CD8-positive, alpha-beta memory T cell (primary cell): ENCODE results near the gene ZFP69B. TPM values are rescaled to one million over a fixed set of nuclear protein-coding genes. Genes with fewer than 3 reads are reported as not detected.
A peak's percentile ranks its signal among the peaks of the same experiment; 100 is the strongest.

ENCODE experiments used
- CTCF ChIA-PET: fragments of 350-600 bp; sonication (Branson Sonifier 250); formaldehyde crosslinking; loops from one replicate; lab custom pipeline; 2021; ENCODE audit warnings: antibody characterized with exemption; lab: Charles Lee
- POLR2A ChIA-PET: fragments of 350-600 bp; sonication (Branson Sonifier 250); formaldehyde crosslinking; loops from one replicate; lab custom pipeline; 2021; ENCODE audit warnings: antibody characterized with exemption; lab: Charles Lee
- DNase-seq, 5 donors: peaks; one replicate each; pipeline versions ENCODE4 v3.0.0 to v3.0.0-alpha.2; 2020 to 2022; ENCODE audit warnings: mixed read lengths in 1 of 5
- H3K27ac ChIP-seq: one replicate; pipeline ENCODE4 v1.7.0; 2013; ENCODE audit warnings: low read depth, mild to moderate bottlenecking, low read length, moderate library complexity
- H3K27me3 ChIP-seq: 2 replicates; pipeline ENCODE4 v1.7.0; 2013; ENCODE audit warnings: low read length, mild to moderate bottlenecking; ENCODE audit not compliant: insufficient read depth, poor library complexity, severe bottlenecking
- H3K36me3 ChIP-seq: 2 replicates; pipeline ENCODE4 v1.7.0; 2013; ENCODE audit warnings: mild to moderate bottlenecking, low read length, moderate library complexity; ENCODE audit not compliant: insufficient read depth
- H3K4me1 ChIP-seq: 2 replicates; pipeline ENCODE4 v1.7.0; 2013; ENCODE audit warnings: mild to moderate bottlenecking, low read length, moderate library complexity; ENCODE audit not compliant: insufficient read depth
- H3K4me3 ChIP-seq: 2 replicates; pipeline ENCODE4 v1.7.0; 2013; ENCODE audit warnings: mild to moderate bottlenecking, low read length
- H3K9me3 ChIP-seq: 2 replicates; pipeline ENCODE4 v1.7.0; 2013; ENCODE audit warnings: mild to moderate bottlenecking, low read length
- H3K27ac Mint-ChIP-seq, 8 donors: one replicate each; pipeline ENCODE4 v1.8.0; 2020 to 2021; ENCODE audit warnings: mixed read lengths in 8 of 8, mild to moderate bottlenecking in 6 of 8, inconsistent platforms in 3 of 8, moderate library complexity in 3 of 8
- H3K27me3 Mint-ChIP-seq, 2 donors: one replicate each; pipeline ENCODE4 v1.8.0; 2020 to 2021; ENCODE audit warnings: mixed read lengths in 2 of 2, mild to moderate bottlenecking in 1 of 2, moderate library complexity in 1 of 2
- H3K36me3 Mint-ChIP-seq, 3 donors: one replicate each; pipeline ENCODE4 v1.8.0; 2020 to 2021; ENCODE audit warnings: mixed read lengths in 3 of 3, inconsistent platforms in 1 of 3, mild to moderate bottlenecking in 1 of 3
- H3K4me1 Mint-ChIP-seq, 3 donors: one replicate each; pipeline ENCODE4 v1.8.0; 2020 to 2021; ENCODE audit warnings: mixed read lengths in 3 of 3, inconsistent platforms in 1 of 3, mild to moderate bottlenecking in 1 of 3
- H3K4me3 Mint-ChIP-seq, 7 donors: one replicate each; pipeline ENCODE4 v1.8.0; 2020 to 2021; ENCODE audit warnings: mixed read lengths in 7 of 7, mild to moderate bottlenecking in 6 of 7, moderate library complexity in 4 of 7, inconsistent platforms in 2 of 7
- H3K9me3 Mint-ChIP-seq, 5 donors: one replicate each; pipeline ENCODE4 v1.8.0; 2020 to 2022; ENCODE audit warnings: mixed read lengths in 5 of 5, mild to moderate bottlenecking in 3 of 5, moderate library complexity in 2 of 5, inconsistent platforms in 1 of 5
- polyA plus RNA-seq: library from polyadenylated mRNA; unstranded; fragments of 300-500 nt; fragmentation: Illumina TruSeq; gene quantifications from one replicate; pipeline ENCODE4 v1.2.3, GENCODE V29; 2021
- total RNA-seq, 2 experiments: library from RNA; stranded (reverse); gene quantifications; one replicate each; pipeline ENCODE4 v1.2.3, GENCODE V29; 2021

Gene ZFP69B
- total and polyA plus RNA-seq, 3 experiments from 2014 or later: 2.3 to 5.9 (median 5.6) TPM

- Mint-ChIP-seq H3K4me1 (peaks cover 2 to 7% (median 4%) of the 10 kb centered on the region in 3 donors), H3K9me3 (no peaks in the 10 kb centered on the region), H3K27me3 (no peaks in the 10 kb centered on the region), H3K4me3 (no peak overlapping the region), H3K27ac (no peak overlapping the region), H3K36me3 (no peaks in the 10 kb centered on the region)
- Histone ChIP-seq H3K36me3 (no peaks in the 10 kb centered on the region), H3K9me3 (no peaks in the 10 kb centered on the region), H3K27ac (no peak overlapping the region), H3K4me3 (no peak overlapping the region), H3K27me3 (no peaks in the 10 kb centered on the region), H3K4me1 (no peaks in the 10 kb centered on the region)
- CTCF ChIA-PET: interaction anchor here (0.5 to 3.3 kb wide), 12 partner anchors 11 to 295 kb away, joined by 3 to 27 read pairs (median 3); partner anchors contain the start of gene ZFP69B
- peak in 2 of 5 donors; percentile 14 to 34 for DNase-seq
- POLR2A ChIA-PET: no interaction called here
These were observed 11.8 kb upstream of the ZFP69B start for GRCh38 chr1:40438391-40439015.

DNA sequence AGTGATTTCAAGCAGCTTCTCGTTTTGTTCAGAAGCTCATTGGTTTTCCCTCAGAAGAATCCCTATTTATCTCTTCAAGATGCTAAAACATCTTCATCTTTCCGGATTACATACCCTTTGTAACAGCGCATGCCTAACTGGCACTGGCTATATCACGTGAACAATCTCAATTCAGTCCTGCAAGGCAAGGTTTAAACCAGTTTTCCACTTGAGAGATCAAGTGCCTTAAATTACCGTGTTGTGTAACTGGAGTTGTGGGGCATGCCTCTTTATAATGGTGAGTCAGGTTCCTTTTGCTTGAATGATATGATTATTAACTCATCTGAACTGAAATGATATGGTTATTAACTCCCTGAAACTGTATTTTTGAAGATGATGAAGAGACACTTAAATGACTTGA lies 11.0 kb upstream of the ZFP69B start:
- POLR2A ChIA-PET: no interaction called here
- no peak overlapping the region for H3K4me3 Mint-ChIP-seq
- Histone ChIP-seq H3K4me1 (no peaks in the 10 kb centered on the region), H3K36me3 (no peaks in the 10 kb centered on the region), H3K27me3 (no peaks in the 10 kb centered on the region), H3K9me3 (no peaks in the 10 kb centered on the region), H3K27ac (no peak overlapping the region), H3K4me3 (no peak overlapping the region)
- H3K36me3 Mint-ChIP-seq: peaks cover 0 to 3% (median 0%) of the 10 kb centered on the region in 3 donors
- H3K27me3 Mint-ChIP-seq: no peaks in the 10 kb centered on the region
- no peak overlapping the region for H3K27ac Mint-ChIP-seq
- no peak for DNase-seq
- CTCF ChIA-PET: interaction anchor here (0.9 to 3.3 kb wide), 6 partner anchors 14 to 296 kb away, joined by 3 to 27 read pairs (median 5); no protein-coding TSS in a partner anchor
- peaks cover 2 to 7% (median 4%) of the 10 kb centered on the region in 3 donors for H3K4me1 Mint-ChIP-seq
- no peaks in the 10 kb centered on the region for H3K9me3 Mint-ChIP-seq

DNA sequence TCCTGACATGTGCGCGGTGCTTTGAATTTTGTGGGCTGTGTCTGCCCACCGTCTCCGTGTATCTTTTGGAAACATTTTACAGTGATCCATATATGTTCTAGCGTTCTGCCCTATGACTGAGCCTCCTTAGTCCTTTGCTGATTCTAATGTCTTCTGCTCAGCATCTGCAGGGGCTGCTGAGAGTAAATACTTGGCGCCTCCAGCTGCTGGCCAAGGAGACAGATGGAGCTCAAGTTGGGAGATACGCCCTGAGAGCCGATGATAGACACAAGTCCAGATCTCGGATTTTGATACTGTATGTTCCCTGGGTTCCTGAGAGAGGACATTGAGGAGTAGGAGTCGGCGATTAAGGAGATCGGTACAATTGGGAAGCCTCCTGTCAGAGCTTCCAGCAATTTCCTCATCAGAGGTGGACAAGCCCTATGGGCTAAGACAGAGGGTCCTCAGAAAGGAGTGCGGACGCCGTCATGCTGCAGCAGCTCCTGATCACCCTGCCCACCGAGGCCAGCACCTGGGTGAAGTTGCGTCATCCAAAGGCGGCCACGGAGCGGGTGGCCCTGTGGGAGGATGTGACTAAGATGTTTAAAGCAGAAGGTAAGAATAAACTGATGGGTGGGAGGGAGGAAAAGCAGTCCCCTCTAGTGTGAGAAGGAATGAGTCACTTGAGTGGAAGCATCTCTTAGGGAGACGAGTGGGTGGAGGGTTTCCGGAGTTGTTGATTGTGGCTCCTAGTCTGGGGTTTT lies 390 bp downstream of the ZFP69B start:
- Histone ChIP-seq H3K36me3 (no peaks in the 10 kb centered on the region), H3K27me3 (no peaks in the 10 kb centered on the region), H3K27ac (peak overlapping the region; percentile 68), H3K4me1 (peaks cover 20% of the 10 kb centered on the region), H3K4me3 (peak overlapping the region; percentile 80), H3K9me3 (peaks cover 4% of the 10 kb centered on the region)
- Mint-ChIP-seq H3K27me3 (no peaks in the 10 kb centered on the region), H3K4me1 (peaks cover 23 to 29% (median 29%) of the 10 kb centered on the region in 3 donors), H3K9me3 (peaks cover 21 to 45% (median 37%) of the 10 kb centered on the region in 5 donors), H3K27ac (peak overlapping the region; percentile 85 to 97 (median 94)), H3K36me3 (peaks cover 20 to 41% (median 39%) of the 10 kb centered on the region in 3 donors), H3K4me3 (peak overlapping the region; percentile 83 to 95 (median 89))
- peak; percentile 60 to 87 (median 67) for DNase-seq
- CTCF ChIA-PET: interaction anchor here (1.2 to 1.9 kb wide), 4 partner anchors 13 to 372 kb away, joined by 3 to 5 read pairs (median 3); no protein-coding TSS in a partner anchor
- POLR2A ChIA-PET: interaction anchor here (0.6 to 1.2 kb wide), 6 partner anchors 26 to 241 kb away, joined by 3 to 4 read pairs (median 3); partner anchors contain the start of genes EXO5, NFYC, ZFP69 and ZNF684

DNA sequence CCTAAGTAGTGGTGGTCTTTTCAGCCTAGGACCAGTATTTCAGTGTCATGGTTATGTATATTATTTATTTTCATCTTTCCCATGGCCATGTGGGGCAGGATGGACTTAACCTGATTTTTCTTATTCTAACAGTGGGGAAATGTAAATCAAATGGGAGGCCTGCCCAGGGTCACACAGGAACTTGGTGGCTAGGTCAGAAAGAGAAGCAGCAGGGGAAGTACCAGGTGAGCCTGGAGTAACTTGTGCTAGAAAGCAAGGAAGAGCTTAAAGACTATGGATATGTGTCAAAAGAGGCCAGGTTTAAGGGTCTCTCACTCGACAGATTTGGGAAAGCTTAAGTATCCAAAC lies 936 bp downstream of the ZFP69B start:
- Histone ChIP-seq H3K9me3 (peaks cover 5% of the 10 kb centered on the region), H3K4me1 (peaks cover 20% of the 10 kb centered on the region), H3K36me3 (no peaks in the 10 kb centered on the region), H3K27me3 (no peaks in the 10 kb centered on the region), H3K27ac (no peak overlapping the region), H3K4me3 (no peak overlapping the region)
- Mint-ChIP-seq H3K4me3 (peak overlapping the region; percentile 83 to 95 (median 89)), H3K4me1 (peaks cover 23 to 29% (median 29%) of the 10 kb centered on the region in 3 donors), H3K27ac (peak overlapping the region; percentile 85 to 97 (median 94)), H3K27me3 (no peaks in the 10 kb centered on the region), H3K9me3 (peaks cover 25 to 47% (median 42%) of the 10 kb centered on the region in 5 donors), H3K36me3 (peaks cover 22 to 43% (median 41%) of the 10 kb centered on the region in 3 donors)
- no peak for DNase-seq
- POLR2A ChIA-PET: interaction anchor here (0.6 to 1.0 kb wide), 2 partner anchors 66 to 240 kb away, joined by 3 to 4 read pairs; partner anchors contain the start of gene NFYC
- CTCF ChIA-PET: interaction anchor here (1.9 kb wide), 1 partner anchor 12 kb away, joined by 5 read pairs; no protein-coding TSS in a partner anchor

- H3K27ac Mint-ChIP-seq: no peak overlapping the region
These were observed 4.6 kb downstream of the ZFP69B start for GRCh38 chr1:40454873-40455272.

GRCh38 chr1:40462956-40463590 lies 12.8 kb downstream of the ZFP69B start:
- H3K27ac ChIP-seq: no peak overlapping the region
- POLR2A ChIA-PET: no interaction called here
- H3K9me3 Mint-ChIP-seq: peaks cover 46 to 98% (median 89%) of the 10 kb centered on the region in 5 donors
- no peaks in the 10 kb centered on the region for H3K4me1 ChIP-seq
- peaks cover 73% of the 10 kb centered on the region for H3K9me3 ChIP-seq
- no peak for DNase-seq
- CTCF ChIA-PET: interaction anchor here (2.2 kb wide), 1 partner anchor 13 kb away, joined by 5 read pairs; the partner anchor contains the start of gene ZFP69B
- H3K4me1 Mint-ChIP-seq: no peaks in the 10 kb centered on the region
- H3K27ac Mint-ChIP-seq: peak overlapping the region in 1 of 8 donors; percentile 32
- H3K4me3 Mint-ChIP-seq: no peak overlapping the region
- H3K27me3 ChIP-seq: no peaks in the 10 kb centered on the region
- H3K4me3 ChIP-seq: no peak overlapping the region
- peaks cover 37 to 74% (median 58%) of the 10 kb centered on the region in 3 donors for H3K36me3 Mint-ChIP-seq
- no peaks in the 10 kb centered on the region for H3K27me3 Mint-ChIP-seq
- peaks cover 5% of the 10 kb centered on the region for H3K36me3 ChIP-seq

More at GRCh38 chr1:40454873-40455272, 4.6 kb downstream of the ZFP69B start:
- ChIA-PET POLR2A (no interaction called here), CTCF (no interaction called here)
- no peak for DNase-seq
- Mint-ChIP-seq H3K4me3 (peak overlapping the region in 1 of 7 donors; percentile 8), H3K4me1 (peaks cover 17 to 20% (median 20%) of the 10 kb centered on the region in 3 donors), H3K36me3 (peaks cover 53 to 74% (median 73%) of the 10 kb centered on the region in 3 donors), H3K9me3 (peaks cover 54 to 84% (median 78%) of the 10 kb centered on the region in 5 donors), H3K27me3 (no peaks in the 10 kb centered on the region)
- H3K27me3 ChIP-seq: no peaks in the 10 kb centered on the region
- H3K36me3 ChIP-seq: no peaks in the 10 kb centered on the region
- H3K4me1 ChIP-seq: peaks cover 13% of the 10 kb centered on the region
- H3K27ac ChIP-seq: no peak overlapping the region
- H3K9me3 ChIP-seq: peaks cover 31% of the 10 kb centered on the region
- H3K4me3 ChIP-seq: no peak overlapping the region

DNA sequence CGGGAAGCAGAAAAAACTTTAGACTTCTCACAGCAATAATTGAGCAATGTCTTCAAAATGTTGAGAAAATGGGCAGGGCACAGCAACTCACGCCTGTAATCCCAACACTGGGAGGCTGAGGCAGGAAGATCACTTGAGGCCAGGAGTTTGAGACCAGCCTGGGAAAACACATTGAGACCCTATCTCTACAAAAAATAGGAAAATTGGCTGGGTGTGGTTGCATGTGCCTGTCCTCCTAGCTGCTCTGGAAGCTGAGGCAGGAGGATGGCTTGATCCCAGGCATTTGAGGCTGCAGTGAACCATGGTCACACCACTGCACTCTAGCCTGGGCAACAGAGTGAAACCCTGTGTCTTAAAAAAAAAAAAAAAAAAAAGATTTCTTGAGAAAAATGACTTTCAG lies 19.1 kb downstream of the ZFP69B start:
- ChIA-PET CTCF (no interaction called here), POLR2A (no interaction called here)
- DNase-seq: no peak
- no peaks in the 10 kb centered on the region for H3K36me3 ChIP-seq
- no peak overlapping the region for H3K27ac Mint-ChIP-seq
- no peak overlapping the region for H3K4me3 Mint-ChIP-seq
- H3K36me3 Mint-ChIP-seq: peaks cover 12 to 67% (median 20%) of the 10 kb centered on the region in 3 donors
- no peaks in the 10 kb centered on the region for H3K27me3 ChIP-seq
- H3K4me1 Mint-ChIP-seq: no peaks in the 10 kb centered on the region
- no peak overlapping the region for H3K27ac ChIP-seq
- H3K9me3 ChIP-seq: peaks cover 48% of the 10 kb centered on the region
- H3K9me3 Mint-ChIP-seq: peaks cover 58 to 97% (median 90%) of the 10 kb centered on the region in 5 donors
- H3K27me3 Mint-ChIP-seq: no peaks in the 10 kb centered on the region
- H3K4me1 ChIP-seq: no peaks in the 10 kb centered on the region
- H3K4me3 ChIP-seq: no peak overlapping the region
